Right renal cortex interstitium (tissue), 3 donors: ENCODE measurements around the gene THBS3. TPM values are rescaled to one million over a fixed set of nuclear protein-coding genes. Genes with fewer than 3 reads are reported as not detected.
"Not testable (repeated sequence)": the region's sequence is repeated elsewhere in the genome, so short reads cannot be mapped to it uniquely, and the experiment has no call there.

Source experiments
- DNase-seq, 3 donors: peaks; one replicate each; pipeline ENCODE4 v3.0.0-alpha.2; 2013; ENCODE audit warnings: low read depth in 3 of 3, low spot score in 2 of 3
- polyA plus RNA-seq, 3 donors: library from polyadenylated mRNA; unstranded; fragments of 120-200 nt; gene quantifications; one replicate each; pipeline ENCODE4 v1.2.1, GENCODE V29; 2013; ENCODE audit not compliant: insufficient read length in 3 of 3

Gene THBS3
- polyA plus RNA-seq, 3 donors: 29.3 to 34.9 (median 31.9) TPM

GRCh38 chr1:155236451-155236850, 28.8 kb upstream of the THBS3 start:
- DNase-seq: no peak

- DNase-seq: not testable (repeated sequence)
Measured at GRCh38 chr1:155235375-155235774, 27.7 kb upstream of the THBS3 start.

GRCh38 chr1:155233502-155233901, 25.8 kb upstream of the THBS3 start:
- DNase-seq: not testable (repeated sequence)

GRCh38 chr1:155232001-155232978, 24.6 kb upstream of the THBS3 start:
- DNase-seq: not testable (repeated sequence)

GRCh38 chr1:155231302-155231701, 23.6 kb upstream of the THBS3 start:
- not testable (repeated sequence) for DNase-seq

GRCh38 chr1:155228096-155228427, 20.4 kb upstream of the THBS3 start:
- no peak for DNase-seq

- DNase-seq: peak; percentile 97 to 99 (median 99)
Measured at GRCh38 chr1:155227261-155228095, 19.8 kb upstream of the THBS3 start.

- no peak for DNase-seq
Measured at GRCh38 chr1:155226910-155227260, 19.2 kb upstream of the THBS3 start.

- DNase-seq: no peak
Measured at GRCh38 chr1:155226188-155226909, 18.7 kb upstream of the THBS3 start.

GRCh38 chr1:155225404-155225759, 17.7 kb upstream of the THBS3 start:
- DNase-seq: not testable (repeated sequence)

- DNase-seq: no peak
Measured at GRCh38 chr1:155223047-155223446, 15.3 kb upstream of the THBS3 start.

- DNase-seq: not testable (repeated sequence)
Measured at GRCh38 chr1:155220211-155220965, 12.7 kb upstream of the THBS3 start.

GRCh38 chr1:155219592-155220031, 11.9 kb upstream of the THBS3 start:
- DNase-seq: no peak

GRCh38 chr1:155218854-155219591, 11.3 kb upstream of the THBS3 start:
- peak in 1 of 3 donors; percentile 72 for DNase-seq

GRCh38 chr1:155214702-155215101, 7.0 kb upstream of the THBS3 start:
- not testable (repeated sequence) for DNase-seq

- not testable (repeated sequence) for DNase-seq
Measured at GRCh38 chr1:155212051-155212440, 4.3 kb upstream of the THBS3 start.

GRCh38 chr1:155211381-155212050, 3.8 kb upstream of the THBS3 start:
- not testable (repeated sequence) for DNase-seq

- DNase-seq: no peak
Measured at GRCh38 chr1:155210314-155211104, 2.8 kb upstream of the THBS3 start.
